Omental fat pad (tissue), 4 donors: ENCODE data around the gene FLOT1. TPM values are rescaled to one million over a fixed set of nuclear protein-coding genes. Genes with fewer than 3 reads are reported as not detected.

ENCODE experiments used
- ATAC-seq: fragments of 150-250 bp; one replicate; pipeline ENCODE4 v1.9.1; 2016; ENCODE audit warnings: mild to moderate bottlenecking, moderate library complexity; ENCODE audit not compliant: low FRiP score
- DNase-seq: peaks from one replicate; pipeline ENCODE4 v3.0.0-alpha.2; 2019; ENCODE audit warnings: low spot score
- total RNA-seq, 4 donors: library from RNA; depleted of rRNA; stranded (reverse); fragments of >200 nt; gene quantifications; one replicate each; pipeline ENCODE4 v1.1.0, GENCODE V29; 2016
- TF ChIP-seq, protein P1 (sequence below), 3 donors: fragments of 450-650 bp; IDR thresholded peaks; one replicate each; pipeline ENCODE4 v1.5.1; 2016 to 2017; ENCODE audit warnings: antibody characterized with exemption in 3 of 3, mild to moderate bottlenecking in 3 of 3, moderate library complexity in 2 of 3

Gene FLOT1
- total RNA-seq, 4 donors from 2014 or later = 90.2 to 156 (median 142) TPM

DNA sequence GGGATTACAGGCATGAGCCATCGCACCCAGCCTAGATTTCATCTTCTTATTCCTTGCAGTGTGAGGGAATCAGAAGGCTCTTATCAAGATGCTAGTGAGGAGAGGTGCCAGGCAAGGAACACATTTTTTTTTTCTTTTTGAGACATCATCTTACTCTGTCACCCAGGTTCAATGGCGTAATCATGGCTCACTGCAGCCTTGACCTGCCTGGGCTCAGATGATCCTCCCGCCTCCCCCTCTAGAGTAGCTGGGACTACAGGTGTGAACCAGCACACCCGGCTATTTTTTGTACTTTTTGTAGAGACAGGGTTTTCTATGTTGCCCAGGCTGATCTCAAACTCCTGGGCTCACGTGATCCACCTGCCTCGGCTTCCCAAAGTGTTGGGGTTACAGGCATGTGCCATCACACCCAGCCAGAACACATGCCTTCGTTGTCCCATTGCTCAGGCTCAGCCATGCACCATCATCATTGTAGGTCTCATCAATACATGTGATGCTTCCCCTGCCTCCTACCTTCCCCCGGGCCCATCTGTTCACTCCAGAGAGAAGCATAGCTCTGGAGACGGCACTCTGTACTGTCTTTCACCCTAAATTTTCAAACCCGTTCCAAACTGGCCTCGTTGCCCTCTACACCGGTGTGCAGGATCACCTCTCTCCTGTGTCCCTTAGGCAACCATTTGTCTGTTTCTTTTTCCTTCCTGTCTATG lies 10.1 kb downstream of the FLOT1 start:
- DNase-seq (no peak), ATAC-seq (no peak)
- TF ChIP-seq, protein P1, sequence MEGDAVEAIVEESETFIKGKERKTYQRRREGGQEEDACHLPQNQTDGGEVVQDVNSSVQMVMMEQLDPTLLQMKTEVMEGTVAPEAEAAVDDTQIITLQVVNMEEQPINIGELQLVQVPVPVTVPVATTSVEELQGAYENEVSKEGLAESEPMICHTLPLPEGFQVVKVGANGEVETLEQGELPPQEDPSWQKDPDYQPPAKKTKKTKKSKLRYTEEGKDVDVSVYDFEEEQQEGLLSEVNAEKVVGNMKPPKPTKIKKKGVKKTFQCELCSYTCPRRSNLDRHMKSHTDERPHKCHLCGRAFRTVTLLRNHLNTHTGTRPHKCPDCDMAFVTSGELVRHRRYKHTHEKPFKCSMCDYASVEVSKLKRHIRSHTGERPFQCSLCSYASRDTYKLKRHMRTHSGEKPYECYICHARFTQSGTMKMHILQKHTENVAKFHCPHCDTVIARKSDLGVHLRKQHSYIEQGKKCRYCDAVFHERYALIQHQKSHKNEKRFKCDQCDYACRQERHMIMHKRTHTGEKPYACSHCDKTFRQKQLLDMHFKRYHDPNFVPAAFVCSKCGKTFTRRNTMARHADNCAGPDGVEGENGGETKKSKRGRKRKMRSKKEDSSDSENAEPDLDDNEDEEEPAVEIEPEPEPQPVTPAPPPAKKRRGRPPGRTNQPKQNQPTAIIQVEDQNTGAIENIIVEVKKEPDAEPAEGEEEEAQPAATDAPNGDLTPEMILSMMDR (IDR thresholded peaks at IDR 0.05) = no peak

DNA sequence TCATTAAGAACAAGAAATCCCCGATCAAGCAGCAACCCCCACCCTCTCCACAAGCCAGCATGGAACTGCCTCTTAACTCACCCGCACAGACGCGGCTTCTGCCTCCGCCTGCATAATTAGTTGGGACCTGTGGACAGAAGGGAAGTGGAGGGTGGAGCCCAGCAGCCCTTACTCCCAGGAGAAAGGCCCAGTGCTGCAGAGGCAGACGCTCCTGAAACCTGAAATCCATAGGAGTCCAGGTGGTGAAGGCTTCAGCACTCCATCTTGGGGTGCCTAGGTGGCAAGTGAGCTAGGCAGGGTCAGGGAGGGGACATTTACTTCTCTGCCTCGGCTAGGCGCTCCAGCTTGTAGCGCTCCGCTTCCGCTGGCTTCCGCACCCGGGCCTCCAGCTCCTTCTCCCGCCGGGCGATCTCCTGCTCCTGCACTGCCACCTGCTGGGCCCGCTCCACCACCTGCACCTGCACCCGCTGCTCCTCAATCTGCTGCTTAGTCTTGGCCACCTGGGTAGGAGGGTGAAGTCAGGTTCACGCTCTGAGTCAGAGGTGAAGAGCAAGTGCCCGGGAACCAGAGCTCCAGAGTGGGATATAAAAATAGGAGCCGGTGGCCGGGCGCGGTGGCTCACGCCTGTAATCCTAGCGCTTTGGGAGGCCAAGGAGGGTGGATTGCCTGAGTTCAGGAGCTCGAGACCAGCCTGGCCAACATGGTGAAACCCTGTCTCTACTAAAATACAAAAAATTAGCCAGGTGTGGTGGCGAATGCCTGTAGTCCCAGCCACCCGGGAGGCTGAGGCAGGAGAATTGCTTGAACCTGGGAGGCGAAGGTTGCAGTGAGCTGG lies 11.7 kb downstream of the FLOT1 start:
- TF ChIP-seq, protein P1 (IDR thresholded peaks at IDR 0.05) = no peak
- ATAC-seq = peak; percentile 78
- DNase-seq = no peak

DNA sequence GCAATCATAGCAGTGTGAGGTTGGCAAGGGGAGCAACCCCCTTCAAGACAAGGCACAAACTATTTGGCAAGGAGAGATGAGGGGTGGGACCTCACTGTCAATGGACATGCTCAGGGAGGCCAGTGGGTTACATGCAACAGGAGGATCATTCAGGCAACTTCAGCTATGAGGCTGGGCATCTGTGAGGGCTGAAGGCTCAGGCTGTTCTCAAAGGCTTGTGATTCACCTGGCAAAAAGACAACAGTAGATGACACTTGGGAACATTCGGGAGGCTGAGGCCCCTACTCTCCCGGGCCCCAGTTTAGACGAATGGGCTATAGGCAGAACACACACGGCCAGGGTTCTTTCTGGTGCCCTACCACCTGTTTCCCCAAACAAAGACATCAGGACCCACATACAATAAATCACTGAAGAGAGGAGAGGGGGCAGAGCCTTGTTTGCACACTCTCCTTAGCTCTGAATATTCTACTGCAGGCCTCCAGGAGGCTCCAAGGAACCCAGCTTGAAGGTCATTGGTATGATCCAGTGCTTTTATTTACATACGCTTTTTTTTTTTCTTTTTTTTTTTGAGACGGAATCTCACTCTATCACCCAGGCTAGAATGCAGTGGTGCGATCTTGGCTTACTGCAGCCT lies 14.4 kb downstream of the FLOT1 start:
- TF ChIP-seq, protein P1 (IDR thresholded peaks at IDR 0.05) = no peak
- ATAC-seq (no peak), DNase-seq (no peak)

DNA sequence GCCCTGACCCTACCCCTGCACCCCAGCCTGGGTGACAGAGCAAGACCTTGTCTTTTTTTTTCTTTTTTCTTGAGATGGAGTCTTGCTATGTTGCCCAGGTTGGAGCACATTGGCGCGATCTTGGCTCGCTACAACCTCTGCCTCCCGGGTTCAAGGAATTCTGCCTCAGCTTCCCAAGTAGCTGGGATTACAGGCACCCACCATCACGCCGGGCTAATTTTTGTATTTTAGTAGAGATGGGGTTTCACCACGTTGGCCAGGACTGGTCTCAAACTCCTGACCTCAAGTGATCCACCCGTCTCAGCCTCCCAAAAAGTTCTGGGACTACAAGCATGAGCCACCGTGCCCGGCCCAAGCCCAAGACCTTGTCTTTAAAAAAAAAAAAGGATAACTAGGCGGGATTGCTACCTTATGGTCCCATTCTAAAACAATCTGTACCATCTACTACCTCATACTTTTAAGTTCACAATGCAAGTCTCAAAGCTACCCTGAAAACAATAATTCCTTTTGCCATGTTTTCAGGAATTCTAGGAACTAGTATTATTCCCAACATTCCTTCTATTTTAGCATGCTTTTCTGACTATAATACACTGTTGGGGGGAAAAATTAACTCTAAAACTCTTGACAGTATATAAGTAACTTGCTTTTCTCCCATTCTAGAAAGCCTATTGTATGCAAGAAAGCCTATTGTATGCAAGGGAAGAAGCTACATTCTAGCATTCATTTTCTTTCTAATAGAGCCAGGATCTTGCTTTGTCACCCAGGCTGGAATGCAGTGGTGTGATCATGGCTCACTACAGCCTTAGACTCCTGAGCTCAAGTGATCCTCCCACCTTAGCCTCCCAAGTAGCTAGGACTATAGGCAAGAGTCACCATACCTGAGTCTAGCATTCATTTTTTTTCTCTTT lies 15.7 kb downstream of the FLOT1 start:
- ATAC-seq (no peak), DNase-seq (no peak)
- TF ChIP-seq, protein P1 (IDR thresholded peaks at IDR 0.05) = no peak

DNA sequence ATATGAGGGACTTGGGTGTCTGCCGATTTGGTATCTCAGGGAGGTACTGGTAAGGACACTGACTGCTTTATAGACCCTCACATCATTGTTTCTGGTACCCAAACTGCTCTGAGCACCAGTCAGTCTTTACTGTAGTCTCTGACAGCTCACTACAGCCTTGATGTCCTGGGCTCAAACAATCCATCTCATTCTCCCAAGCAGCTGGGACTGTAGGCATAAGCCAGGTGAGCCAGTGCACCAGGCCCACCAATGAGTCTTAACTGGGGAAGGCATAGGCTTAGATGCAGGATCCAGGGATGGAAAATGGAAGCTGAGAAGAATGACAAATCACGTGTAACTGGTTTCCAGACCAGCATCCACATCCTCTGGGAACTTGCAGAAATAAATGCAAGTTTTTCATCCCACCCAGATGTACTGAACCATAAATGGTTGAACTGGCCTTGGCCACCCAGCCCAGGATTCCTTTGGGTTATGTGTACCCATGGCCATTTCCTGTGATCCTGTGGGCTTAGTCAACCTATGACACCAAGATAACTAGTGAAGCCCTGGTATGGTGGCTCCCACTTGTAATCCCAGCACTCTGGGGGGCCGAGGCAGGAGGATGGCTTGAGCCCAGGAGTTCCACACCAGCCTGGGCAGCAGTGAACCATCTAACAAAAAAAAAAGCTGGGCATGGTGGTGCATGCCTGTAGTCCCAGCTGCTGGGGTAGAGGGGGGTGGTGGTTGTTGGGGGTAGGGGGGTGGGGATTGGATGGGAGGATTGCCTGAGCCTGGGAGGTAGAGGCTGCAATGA lies 16.6 kb downstream of the FLOT1 start:
- DNase-seq (no peak), ATAC-seq (no peak)
- TF ChIP-seq, protein P1 (IDR thresholded peaks at IDR 0.05) = no peak
